Tongue (tissue), 2 donors: Measurements from ENCODE around the gene CCDC117. TPM values are rescaled to one million over a fixed set of nuclear protein-coding genes. Genes with fewer than 3 reads are reported as not detected.

Experiments
- DNase-seq: peaks from one replicate; pipeline ENCODE4 v3.0.0-alpha.2; 2015
- total RNA-seq: library from RNA; depleted of rRNA; stranded (reverse); fragments of >200 nt; gene quantifications from one replicate; pipeline ENCODE4 v1.2.3, GENCODE V29; 2014

Gene CCDC117
- total RNA-seq, 1 donor from 2014 or later: 29.3 TPM

- DNase-seq: no peak
Observed at GRCh38 chr22:28769394-28770085, 3.0 kb upstream of the CCDC117 start.

- peak; percentile 23 for DNase-seq
Observed at GRCh38 chr22:28771195-28771791, 1.2 kb upstream of the CCDC117 start.

GRCh38 chr22:28773461-28773867 is 969 bp downstream of the CCDC117 start:
- no peak for DNase-seq

- DNase-seq: no peak
Observed at GRCh38 chr22:28774378-28774777, 1.9 kb downstream of the CCDC117 start.

- no peak for DNase-seq
Observed at GRCh38 chr22:28779833-28780232, 7.3 kb downstream of the CCDC117 start.

GRCh38 chr22:28780296-28780695 is 7.8 kb downstream of the CCDC117 start:
- DNase-seq: no peak

- no peak for DNase-seq
Observed at GRCh38 chr22:28783786-28784671, 11.5 kb downstream of the CCDC117 start.

- no peak for DNase-seq
Observed at GRCh38 chr22:28788601-28789000, 16.1 kb downstream of the CCDC117 start.

- no peak for DNase-seq
Observed at GRCh38 chr22:28791124-28791523, 18.6 kb downstream of the CCDC117 start.

GRCh38 chr22:28791841-28792490 is 19.5 kb downstream of the CCDC117 start:
- no peak for DNase-seq

- no peak for DNase-seq
Observed at GRCh38 chr22:28792491-28793383, 20.2 kb downstream of the CCDC117 start.

- no peak for DNase-seq
Observed at GRCh38 chr22:28793976-28794584, 21.6 kb downstream of the CCDC117 start.

GRCh38 chr22:28795071-28795693 is 22.7 kb downstream of the CCDC117 start:
- no peak for DNase-seq

GRCh38 chr22:28795932-28796856 is 23.7 kb downstream of the CCDC117 start:
- DNase-seq: no peak

GRCh38 chr22:28798810-28799605 is 26.5 kb downstream of the CCDC117 start:
- DNase-seq: peak; percentile 71

- peak; percentile 77 for DNase-seq
Observed at GRCh38 chr22:28799606-28800307, 27.3 kb downstream of the CCDC117 start.

- DNase-seq: peak; percentile 97
Observed at GRCh38 chr22:28800308-28801041, 28.0 kb downstream of the CCDC117 start, which contains the start of gene XBP1. Gene XBP1, minus strand, starts transcription at chr22:28800569.
